ENCODE data around the gene SPINK9. TPM values are rescaled to one million over a fixed set of nuclear protein-coding genes. Genes with fewer than 3 reads are reported as not detected.

Gene SPINK9
- polyA plus RNA-seq, 2 of the 4 experiments (the other 2 are of a cell fraction) = not detected

DNA sequence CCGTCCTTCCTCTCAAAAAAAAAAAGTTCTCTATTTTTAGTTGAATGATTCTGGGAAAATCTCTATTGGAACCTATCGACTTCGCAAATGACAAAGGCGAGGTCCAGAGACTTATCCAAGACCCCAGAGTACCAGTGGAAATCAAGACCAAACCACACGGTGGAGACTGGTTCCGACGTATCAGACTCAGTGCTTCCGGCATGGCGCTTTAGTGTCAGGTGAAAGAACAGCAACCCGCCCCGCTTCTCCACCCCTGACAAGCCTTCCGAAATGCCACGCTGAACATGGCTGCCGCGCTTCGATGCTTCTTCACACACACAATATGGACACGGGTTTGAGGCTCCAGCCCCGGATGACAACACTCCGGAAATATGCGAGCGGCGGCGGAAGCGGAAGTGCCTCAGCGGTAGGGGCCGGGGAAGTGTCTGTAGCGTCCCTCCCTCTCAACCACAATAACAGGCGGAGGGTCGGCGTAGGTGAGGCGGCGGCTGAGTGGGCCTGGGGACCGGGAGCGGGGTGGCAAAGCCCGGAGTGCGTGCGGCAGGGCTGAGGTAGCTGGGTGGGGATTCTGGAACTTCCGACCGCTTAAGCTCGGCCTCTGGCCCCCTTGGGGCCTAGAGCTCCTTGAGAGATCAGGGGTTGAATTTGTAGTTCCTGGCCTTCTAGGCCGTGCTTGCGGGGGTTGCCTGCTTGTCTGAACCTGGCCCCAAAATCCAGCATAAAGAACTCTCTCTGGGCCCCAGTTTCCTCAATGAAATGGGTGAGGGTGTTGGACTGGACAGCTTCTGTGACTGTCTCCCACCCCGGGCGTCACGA, 48.4 kb downstream of the SPINK9 start, which contains the start of gene FBXO38 (continued):
- TF ChIP-seq, protein P1, sequence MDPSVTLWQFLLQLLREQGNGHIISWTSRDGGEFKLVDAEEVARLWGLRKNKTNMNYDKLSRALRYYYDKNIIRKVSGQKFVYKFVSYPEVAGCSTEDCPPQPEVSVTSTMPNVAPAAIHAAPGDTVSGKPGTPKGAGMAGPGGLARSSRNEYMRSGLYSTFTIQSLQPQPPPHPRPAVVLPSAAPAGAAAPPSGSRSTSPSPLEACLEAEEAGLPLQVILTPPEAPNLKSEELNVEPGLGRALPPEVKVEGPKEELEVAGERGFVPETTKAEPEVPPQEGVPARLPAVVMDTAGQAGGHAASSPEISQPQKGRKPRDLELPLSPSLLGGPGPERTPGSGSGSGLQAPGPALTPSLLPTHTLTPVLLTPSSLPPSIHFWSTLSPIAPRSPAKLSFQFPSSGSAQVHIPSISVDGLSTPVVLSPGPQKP (IDR thresholded peaks at IDR 0.05; ENCODE audit: low read depth, low read length) = no peak
- peak; percentile 63 for TF ChIP-seq POLR2A (IDR thresholded peaks at IDR 0.05; ENCODE audit: low read length)
- TF ChIP-seq HOXB13 (CRISPR knock-in tag; IDR thresholded peaks at IDR 0.05; ENCODE audit: low read depth) = peak; percentile 37; the same call in 1 of the 2 replicates
- TF ChIP-seq CEBPB (IDR thresholded peaks at IDR 0.05) = no peak
- peak; percentile 61 to 87; a peak in 4 of 5 replicates for TF ChIP-seq JUN (IDR thresholded peaks at IDR 0.05)
- TF ChIP-seq BHLHE40 (IDR thresholded peaks at IDR 0.05; ENCODE audit: low read depth, low read length) = no peak
- TF ChIP-seq SREBF2 (IDR thresholded peaks at IDR 0.05) = no peak
- TF ChIP-seq SMC3 (IDR thresholded peaks at IDR 0.05) = no peak
- no peak for TF ChIP-seq EHMT2 (IDR thresholded peaks at IDR 0.05; ENCODE audit: low read depth)
- TF ChIP-seq KDM5A (IDR thresholded peaks at IDR 0.05) = peak; percentile 62
- peak; percentile 70; the same call in 1 of the 2 replicates for TF ChIP-seq TFCP2L1 (CRISPR knock-in tag; IDR thresholded peaks at IDR 0.05)
- no peak for TF ChIP-seq GATA3 (IDR thresholded peaks at IDR 0.05; ENCODE audit: borderline replicate concordance)
- TF ChIP-seq CHD2 (IDR thresholded peaks at IDR 0.05; ENCODE audit: low read length, partially characterized antibody) = no peak
- TF ChIP-seq, protein P2, sequence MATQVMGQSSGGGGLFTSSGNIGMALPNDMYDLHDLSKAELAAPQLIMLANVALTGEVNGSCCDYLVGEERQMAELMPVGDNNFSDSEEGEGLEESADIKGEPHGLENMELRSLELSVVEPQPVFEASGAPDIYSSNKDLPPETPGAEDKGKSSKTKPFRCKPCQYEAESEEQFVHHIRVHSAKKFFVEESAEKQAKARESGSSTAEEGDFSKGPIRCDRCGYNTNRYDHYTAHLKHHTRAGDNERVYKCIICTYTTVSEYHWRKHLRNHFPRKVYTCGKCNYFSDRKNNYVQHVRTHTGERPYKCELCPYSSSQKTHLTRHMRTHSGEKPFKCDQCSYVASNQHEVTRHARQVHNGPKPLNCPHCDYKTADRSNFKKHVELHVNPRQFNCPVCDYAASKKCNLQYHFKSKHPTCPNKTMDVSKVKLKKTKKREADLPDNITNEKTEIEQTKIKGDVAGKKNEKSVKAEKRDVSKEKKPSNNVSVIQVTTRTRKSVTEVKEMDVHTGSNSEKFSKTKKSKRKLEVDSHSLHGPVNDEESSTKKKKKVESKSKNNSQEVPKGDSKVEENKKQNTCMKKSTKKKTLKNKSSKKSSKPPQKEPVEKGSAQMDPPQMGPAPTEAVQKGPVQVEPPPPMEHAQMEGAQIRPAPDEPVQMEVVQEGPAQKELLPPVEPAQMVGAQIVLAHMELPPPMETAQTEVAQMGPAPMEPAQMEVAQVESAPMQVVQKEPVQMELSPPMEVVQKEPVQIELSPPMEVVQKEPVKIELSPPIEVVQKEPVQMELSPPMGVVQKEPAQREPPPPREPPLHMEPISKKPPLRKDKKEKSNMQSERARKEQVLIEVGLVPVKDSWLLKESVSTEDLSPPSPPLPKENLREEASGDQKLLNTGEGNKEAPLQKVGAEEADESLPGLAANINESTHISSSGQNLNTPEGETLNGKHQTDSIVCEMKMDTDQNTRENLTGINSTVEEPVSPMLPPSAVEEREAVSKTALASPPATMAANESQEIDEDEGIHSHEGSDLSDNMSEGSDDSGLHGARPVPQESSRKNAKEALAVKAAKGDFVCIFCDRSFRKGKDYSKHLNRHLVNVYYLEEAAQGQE (IDR thresholded peaks at IDR 0.05) = no peak
- TF ChIP-seq, protein P3, sequence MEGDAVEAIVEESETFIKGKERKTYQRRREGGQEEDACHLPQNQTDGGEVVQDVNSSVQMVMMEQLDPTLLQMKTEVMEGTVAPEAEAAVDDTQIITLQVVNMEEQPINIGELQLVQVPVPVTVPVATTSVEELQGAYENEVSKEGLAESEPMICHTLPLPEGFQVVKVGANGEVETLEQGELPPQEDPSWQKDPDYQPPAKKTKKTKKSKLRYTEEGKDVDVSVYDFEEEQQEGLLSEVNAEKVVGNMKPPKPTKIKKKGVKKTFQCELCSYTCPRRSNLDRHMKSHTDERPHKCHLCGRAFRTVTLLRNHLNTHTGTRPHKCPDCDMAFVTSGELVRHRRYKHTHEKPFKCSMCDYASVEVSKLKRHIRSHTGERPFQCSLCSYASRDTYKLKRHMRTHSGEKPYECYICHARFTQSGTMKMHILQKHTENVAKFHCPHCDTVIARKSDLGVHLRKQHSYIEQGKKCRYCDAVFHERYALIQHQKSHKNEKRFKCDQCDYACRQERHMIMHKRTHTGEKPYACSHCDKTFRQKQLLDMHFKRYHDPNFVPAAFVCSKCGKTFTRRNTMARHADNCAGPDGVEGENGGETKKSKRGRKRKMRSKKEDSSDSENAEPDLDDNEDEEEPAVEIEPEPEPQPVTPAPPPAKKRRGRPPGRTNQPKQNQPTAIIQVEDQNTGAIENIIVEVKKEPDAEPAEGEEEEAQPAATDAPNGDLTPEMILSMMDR (IDR thresholded peaks at IDR 0.05) = no peak
- TF ChIP-seq, protein P4, sequence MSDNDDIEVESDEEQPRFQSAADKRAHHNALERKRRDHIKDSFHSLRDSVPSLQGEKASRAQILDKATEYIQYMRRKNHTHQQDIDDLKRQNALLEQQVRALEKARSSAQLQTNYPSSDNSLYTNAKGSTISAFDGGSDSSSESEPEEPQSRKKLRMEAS (IDR thresholded peaks at IDR 0.05) = peak; percentile 93
- no peak for TF ChIP-seq NFE2L2 (conservative IDR thresholded peaks at IDR 0.05; ENCODE audit: low read length)
- TF ChIP-seq NPAS2 (CRISPR knock-in tag; IDR thresholded peaks at IDR 0.05; ENCODE audit: borderline replicate concordance) = no peak
- no peak for TF ChIP-seq CHD4 (IDR thresholded peaks at IDR 0.05; ENCODE audit: borderline replicate concordance)
- TF ChIP-seq HDAC2 (IDR thresholded peaks at IDR 0.05) = no peak
- TF ChIP-seq NR3C1 (IDR thresholded peaks at IDR 0.05) = no peak
- TF ChIP-seq HOXB5 (CRISPR knock-in tag; IDR thresholded peaks at IDR 0.05) = 0 out of 2 replicates have a peak, but pooled peaks have one; percentile 37
- TF ChIP-seq EP300 (IDR thresholded peaks at IDR 0.05) = no peak
- TF ChIP-seq RAD21 (conservative IDR thresholded peaks at IDR 0.05 in 1 of 2, IDR thresholded peaks at IDR 0.05 in 1 of 2) = no peak
- no peak for TF ChIP-seq FOSL2 (IDR thresholded peaks at IDR 0.05)
- peak; percentile 53 for TF ChIP-seq FOSL2 (CRISPR knock-in tag; IDR thresholded peaks at IDR 0.05)
- TF ChIP-seq, protein P5, sequence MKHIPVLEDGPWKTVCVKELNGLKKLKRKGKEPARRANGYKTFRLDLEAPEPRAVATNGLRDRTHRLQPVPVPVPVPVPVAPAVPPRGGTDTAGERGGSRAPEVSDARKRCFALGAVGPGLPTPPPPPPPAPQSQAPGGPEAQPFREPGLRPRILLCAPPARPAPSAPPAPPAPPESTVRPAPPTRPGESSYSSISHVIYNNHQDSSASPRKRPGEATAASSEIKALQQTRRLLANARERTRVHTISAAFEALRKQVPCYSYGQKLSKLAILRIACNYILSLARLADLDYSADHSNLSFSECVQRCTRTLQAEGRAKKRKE (CRISPR knock-in tag; IDR thresholded peaks at IDR 0.05; ENCODE audit: low read depth) = no peak

Measured in A549 (cell line).